NCI-H748 treated with DMSO at 0.1 percent for 48 hours (cell line): ENCODE measurements around the gene MTFR2.

Experiments
- DNase-seq: peaks from one replicate; lab custom pipeline; 2025; lab: John Stamatoyannopoulos, UW

MTFR2 gene

GRCh38 chr6:136249811-136250685 is at the start of gene MTFR2:
TSS of gene MTFR2 (minus strand) at chr6:136250311. CDS start at chr6:136249099, 1,212 bp downstream.
- DNase-seq, result peak; percentile 96

- DNase-seq, result no peak
These were observed 44.5 kb upstream of the MTFR2 start for GRCh38 chr6:136294621-136295020.

GRCh38 chr6:136290410-136291010 is 40.4 kb upstream of the MTFR2 start:
- peak; percentile 60 for DNase-seq

- DNase-seq, result peak; percentile 99
These were observed 39.7 kb upstream of the MTFR2 start, which contains the start of gene BCLAF1 for GRCh38 chr6:136289579-136290409. TSS of gene BCLAF1 (minus strand) at chr6:136289846. CDS start at chr6:136279866, 9,980 bp downstream.

GRCh38 chr6:136289327-136289578 is 39.1 kb upstream of the MTFR2 start:
- DNase-seq, result peak; percentile 92

GRCh38 chr6:136288566-136289326 is 38.6 kb upstream of the MTFR2 start:
- DNase-seq, result peak; percentile 68

GRCh38 chr6:136284909-136285308 is 34.8 kb upstream of the MTFR2 start:
- DNase-seq, result no peak

GRCh38 chr6:136282906-136283305 is 32.8 kb upstream of the MTFR2 start:
- no peak for DNase-seq

- DNase-seq, result no peak
These were observed 30.0 kb upstream of the MTFR2 start for GRCh38 chr6:136280032-136280609.

GRCh38 chr6:136274062-136274461 is 24.0 kb upstream of the MTFR2 start:
- DNase-seq, result no peak

GRCh38 chr6:136265101-136265500 is 15.0 kb upstream of the MTFR2 start:
- DNase-seq, result no peak

- DNase-seq, result no peak
These were observed 12.8 kb upstream of the MTFR2 start for GRCh38 chr6:136262940-136263339.

- DNase-seq, result no peak
These were observed 4.8 kb upstream of the MTFR2 start for GRCh38 chr6:136254851-136255466.

- no peak for DNase-seq
These were observed 3.6 kb upstream of the MTFR2 start for GRCh38 chr6:136253734-136254133.

- no peak for DNase-seq
These were observed 2.3 kb upstream of the MTFR2 start for GRCh38 chr6:136252441-136252840.

- no peak for DNase-seq
These were observed 1.3 kb upstream of the MTFR2 start for GRCh38 chr6:136251394-136251793.

GRCh38 chr6:136250686-136251008 is 536 bp upstream of the MTFR2 start:
- DNase-seq, result no peak

- no peak for DNase-seq
These were observed 775 bp downstream of the MTFR2 start for GRCh38 chr6:136249336-136249735.

GRCh38 chr6:136244061-136244616 is 6.0 kb downstream of the MTFR2 start:
- no peak for DNase-seq

GRCh38 chr6:136236466-136237293 is 13.4 kb downstream of the MTFR2 start:
- DNase-seq, result no peak
